Esophagus squamous epithelium (tissue), 5 donors: ENCODE results near the gene ADIPOR1. TPM values are rescaled to one million over a fixed set of nuclear protein-coding genes. Genes with fewer than 3 reads are reported as not detected.

ENCODE experiments used
- DNase-seq: peaks from one replicate; lab custom pipeline; 2025; lab: John Stamatoyannopoulos, UW
- H3K27ac ChIP-seq, 4 donors: fragments of 200-600 bp; sonication (generic); one replicate each; pipeline ENCODE4 v1.5.1; 2016 to 2019; ENCODE audit warnings: mild to moderate bottlenecking in 1 of 4
- H3K27me3 ChIP-seq, 4 donors: fragments of 200-600 bp; sonication (generic); 1 replicate in 3 of 4; 2 replicates in 1 of 4; pipeline versions ENCODE4 v1.5.1 to v1.6.0; 2017 to 2021; ENCODE audit warnings: antibody characterized with exemption in 1 of 4
- H3K36me3 ChIP-seq, 3 donors: fragments of 200-600 bp; sonication (generic); one replicate each; pipeline ENCODE4 v1.5.1; 2016 to 2019
- H3K4me1 ChIP-seq, 3 donors: fragments of 200-600 bp; sonication (generic); one replicate each; pipeline ENCODE4 v1.5.1; 2017 to 2019
- H3K4me3 ChIP-seq, 4 donors: fragments of 200-600 bp; sonication (generic); 1 replicate in 3 of 4; 2 replicates in 1 of 4; pipeline ENCODE4 v1.5.1; 2016 to 2019; ENCODE audit warnings: mild to moderate bottlenecking in 2 of 4, moderate library complexity in 1 of 4
- H3K9me3 ChIP-seq, 3 donors: fragments of 200-600 bp; sonication (generic); one replicate each; pipeline ENCODE4 v1.5.1; 2016 to 2019
- POLR2A ChIP-seq, 4 donors: fragments of 450-650 bp; IDR thresholded peaks; one replicate each; pipeline ENCODE4 v1.6.1; 2017; ENCODE audit warnings: antibody characterized with exemption in 4 of 4, mild to moderate bottlenecking in 4 of 4, moderate library complexity in 3 of 4
- WGBS, 2 donors: methylation state at CpG; one replicate each; pipeline ENCODE4 v1.1.5; 2018; 5-methylcytosine and 5-hydroxymethylcytosine counted together
- intact Hi-C: fragments of 100-400 bp; cut with DNase I; formaldehyde crosslinking; loops from one replicate; pipeline ENCODE4 v1.15.0; 2022
- total RNA-seq, 4 donors: library from RNA; depleted of rRNA; stranded (reverse); fragments of >200 nt; gene quantifications; one replicate each; pipeline ENCODE4 v1.1.0, GENCODE V29; 2016
- TF ChIP-seq, protein P1 (sequence below), 6 experiments: fragments of 450-650 bp in 4 of 6; fragments of 200-600 bp in 2 of 6; sonication (generic) in 2 of 6; IDR thresholded peaks; one replicate each; pipeline ENCODE4 v1.5.1; 2016 to 2019; ENCODE audit warnings: antibody characterized with exemption in 6 of 6, mild to moderate bottlenecking in 4 of 6, moderate library complexity in 4 of 6
- donor health status: DM: yes; HTN: yes; CAD: no.

The ADIPOR1 gene
- total RNA-seq, 4 donors from 2014 or later: 94.0 to 114 (median 107) TPM

DNA sequence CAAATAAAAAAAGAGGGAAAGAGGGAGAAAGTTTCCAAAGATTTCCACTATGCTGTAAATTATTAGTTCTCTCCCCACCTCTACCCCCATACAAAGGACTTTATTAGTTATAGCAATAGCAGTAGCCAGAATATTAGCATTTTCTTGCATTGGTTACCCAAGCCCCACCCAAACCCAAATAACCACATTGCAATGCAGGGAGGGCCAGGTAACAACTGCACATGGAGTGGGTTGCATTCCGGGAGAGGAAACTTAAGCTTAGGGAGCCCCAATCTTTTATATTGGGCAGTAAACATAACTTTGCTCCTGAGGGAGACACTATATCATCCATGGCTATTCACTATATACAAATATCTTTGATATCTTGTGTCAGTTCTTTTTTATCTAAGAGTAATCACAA, 6.0 kb downstream of the ADIPOR1 start:
- DNase-seq: no peak
- 57 to 71% methylated on average over 1 of the region's 1 CpG for WGBS, 2 donors
- Histone ChIP-seq H3K27ac (peak overlapping the region; percentile 72 to 100 (median 98)), H3K9me3 (no peaks in the 10 kb centered on the region), H3K4me1 (peaks cover 34 to 62% (median 42%) of the 10 kb centered on the region in 3 donors), H3K4me3 (no peak overlapping the region), H3K27me3 (no peaks in the 10 kb centered on the region), H3K36me3 (peaks cover 0 to 43% (median 17%) of the 10 kb centered on the region in 3 donors)
- intact Hi-C loops: no loop called here
- no peak for TF ChIP-seq POLR2A (IDR thresholded peaks at IDR 0.05)

DNA sequence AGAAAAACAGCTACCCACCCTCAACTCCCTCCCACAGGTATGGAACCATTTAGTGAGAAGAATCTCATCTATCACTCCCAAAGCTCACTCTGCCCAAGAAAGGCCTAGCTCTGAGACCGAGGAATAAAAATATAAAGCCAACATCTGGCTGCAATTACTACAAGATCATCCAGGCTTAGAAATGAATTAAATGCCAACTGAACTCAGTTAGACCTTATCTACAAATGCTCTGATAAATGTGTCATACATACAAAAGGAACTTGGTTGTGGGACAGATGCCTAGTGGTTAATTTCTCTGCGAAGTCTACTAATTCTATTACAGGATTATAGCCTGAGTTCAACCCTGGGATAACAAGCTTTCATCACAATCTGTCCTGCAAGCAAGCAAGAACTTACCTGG, 6.7 kb downstream of the ADIPOR1 start:
- Histone ChIP-seq H3K27me3 (no peaks in the 10 kb centered on the region), H3K4me3 (no peak overlapping the region), H3K9me3 (no peaks in the 10 kb centered on the region), H3K27ac (peak overlapping the region in 3 of 4 donors; percentile 97 to 100 (median 99)), H3K36me3 (peaks cover under 1 to 49% (median 21%) of the 10 kb centered on the region in 3 donors), H3K4me1 (peaks cover 34 to 55% (median 35%) of the 10 kb centered on the region in 3 donors)
- 39 to 92% methylated on average over 1 to 2 of the region's 2 CpGs for WGBS, 2 donors
- no peak for DNase-seq
- intact Hi-C loops: no loop called here
- no peak for TF ChIP-seq POLR2A (IDR thresholded peaks at IDR 0.05)
- TF ChIP-seq, protein P1, sequence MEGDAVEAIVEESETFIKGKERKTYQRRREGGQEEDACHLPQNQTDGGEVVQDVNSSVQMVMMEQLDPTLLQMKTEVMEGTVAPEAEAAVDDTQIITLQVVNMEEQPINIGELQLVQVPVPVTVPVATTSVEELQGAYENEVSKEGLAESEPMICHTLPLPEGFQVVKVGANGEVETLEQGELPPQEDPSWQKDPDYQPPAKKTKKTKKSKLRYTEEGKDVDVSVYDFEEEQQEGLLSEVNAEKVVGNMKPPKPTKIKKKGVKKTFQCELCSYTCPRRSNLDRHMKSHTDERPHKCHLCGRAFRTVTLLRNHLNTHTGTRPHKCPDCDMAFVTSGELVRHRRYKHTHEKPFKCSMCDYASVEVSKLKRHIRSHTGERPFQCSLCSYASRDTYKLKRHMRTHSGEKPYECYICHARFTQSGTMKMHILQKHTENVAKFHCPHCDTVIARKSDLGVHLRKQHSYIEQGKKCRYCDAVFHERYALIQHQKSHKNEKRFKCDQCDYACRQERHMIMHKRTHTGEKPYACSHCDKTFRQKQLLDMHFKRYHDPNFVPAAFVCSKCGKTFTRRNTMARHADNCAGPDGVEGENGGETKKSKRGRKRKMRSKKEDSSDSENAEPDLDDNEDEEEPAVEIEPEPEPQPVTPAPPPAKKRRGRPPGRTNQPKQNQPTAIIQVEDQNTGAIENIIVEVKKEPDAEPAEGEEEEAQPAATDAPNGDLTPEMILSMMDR (IDR thresholded peaks at IDR 0.05): no peak

DNA sequence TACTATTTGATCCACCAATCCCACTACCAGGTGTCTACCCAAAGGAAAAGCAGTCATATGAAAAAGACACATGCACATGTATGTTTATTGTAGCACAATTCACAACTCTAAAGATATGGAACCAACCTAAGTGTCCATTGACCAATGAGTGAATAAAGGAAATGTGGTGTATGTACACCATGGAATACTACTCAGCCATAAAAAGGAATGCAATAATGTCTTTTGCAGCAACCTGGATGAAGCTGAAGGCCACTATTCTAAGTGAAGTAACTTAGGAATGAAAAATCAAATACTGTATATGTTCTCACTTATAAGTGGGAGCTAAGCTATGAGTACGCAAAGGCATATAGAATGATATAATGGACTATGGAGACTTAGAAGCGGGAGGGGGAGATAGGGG, 12.6 kb downstream of the ADIPOR1 start:
- WGBS, 2 donors: 90 to 92% methylated on average over 2 of the region's 2 CpGs
- peaks cover 4 to 100% (median 66%) of the 10 kb centered on the region in 3 donors for H3K36me3 ChIP-seq

DNA sequence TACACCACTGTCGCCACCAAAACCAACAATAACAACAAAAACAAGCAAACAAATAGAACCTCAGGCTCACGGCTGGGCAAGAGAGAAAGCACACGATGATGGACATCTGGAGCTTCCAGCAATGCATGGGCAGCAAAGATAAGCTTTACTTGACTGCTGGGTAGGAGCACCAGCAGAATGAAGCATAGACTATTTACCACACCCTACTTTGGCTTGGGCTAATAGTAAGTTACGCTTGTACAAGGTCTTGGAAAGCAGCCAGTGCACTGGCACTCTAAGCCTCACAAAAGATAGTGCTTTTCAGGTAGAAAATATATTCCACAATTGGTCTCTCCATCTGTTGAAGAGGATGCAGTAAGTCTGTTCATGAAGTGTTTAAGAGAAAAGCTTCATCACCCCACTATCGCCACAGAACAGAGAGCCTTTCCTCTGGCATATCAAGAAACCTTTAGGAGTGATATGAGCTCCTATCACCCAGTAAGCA, 13.6 kb downstream of the ADIPOR1 start:
- TF ChIP-seq, protein P1 (IDR thresholded peaks at IDR 0.05): no peak
- no peak for TF ChIP-seq POLR2A (IDR thresholded peaks at IDR 0.05)
- no peak for DNase-seq
- H3K9me3 ChIP-seq: no peaks in the 10 kb centered on the region
- no peaks in the 10 kb centered on the region for H3K27me3 ChIP-seq
- H3K4me1 ChIP-seq: peaks cover 0 to 10% (median 0%) of the 10 kb centered on the region in 3 donors
- peaks cover 4 to 100% (median 56%) of the 10 kb centered on the region in 3 donors for H3K36me3 ChIP-seq
- intact Hi-C loops: no loop called here
- 75 to 92% methylated on average over 5 of the region's 5 CpGs for WGBS, 2 donors
- no peak overlapping the region for H3K4me3 ChIP-seq
- no peak overlapping the region for H3K27ac ChIP-seq

More for the DNA sequence above, 12.6 kb downstream of the ADIPOR1 start:
- intact Hi-C loops: no loop called here
- no peaks in the 10 kb centered on the region for H3K9me3 ChIP-seq
- no peak overlapping the region for H3K4me3 ChIP-seq
- TF ChIP-seq POLR2A (IDR thresholded peaks at IDR 0.05): no peak
- TF ChIP-seq, protein P1 (IDR thresholded peaks at IDR 0.05): no peak
- no peak for DNase-seq
- peaks cover 0 to under 1% (median 0%) of the 10 kb centered on the region in 3 donors for H3K4me1 ChIP-seq
- H3K27me3 ChIP-seq: no peaks in the 10 kb centered on the region
- H3K27ac ChIP-seq: no peak overlapping the region

GRCh38 chr1:202942426-202942825, 15.7 kb downstream of the ADIPOR1 start:
- intact Hi-C loops: no loop called here
- peaks cover 0 to 25% (median 6%) of the 10 kb centered on the region in 3 donors for H3K4me1 ChIP-seq
- H3K27ac ChIP-seq: no peak overlapping the region
- H3K9me3 ChIP-seq: no peaks in the 10 kb centered on the region
- no peaks in the 10 kb centered on the region for H3K27me3 ChIP-seq
- H3K4me3 ChIP-seq: no peak overlapping the region
- WGBS, 2 donors: 68 to 71% methylated on average over 1 of the region's 1 CpG
- H3K36me3 ChIP-seq: peaks cover 4 to 80% (median 50%) of the 10 kb centered on the region in 3 donors
- TF ChIP-seq, protein P1 (IDR thresholded peaks at IDR 0.05): no peak
- no peak for DNase-seq
